Globus pallidus (tissue), 1 donor: Measurements from ENCODE around the gene NFKBIE.
"Not testable (repeated sequence)": the region's sequence is repeated elsewhere in the genome, so short reads cannot be mapped to it uniquely, and the experiment has no call there.

Experiments used
- DNase-seq: peaks from one replicate; pipeline ENCODE4 v3.0.0-alpha.2; 2015; ENCODE audit warnings: low spot score

The NFKBIE gene

GRCh38 chr6:44265007-44265721 is at the start of gene NFKBIE:
Gene NFKBIE (minus strand): TSS chr6:44265551. CDS start chr6:44265346, 205 bp downstream.
- peak; percentile 89 for DNase-seq

- not testable (repeated sequence) for DNase-seq
These were observed 49.3 kb upstream of the NFKBIE start for GRCh38 chr6:44314657-44315056.

GRCh38 chr6:44312901-44313788 is 47.8 kb upstream of the NFKBIE start, which contains the start of gene AARS2:
Gene AARS2 (minus strand): TSS chr6:44313347. CDS start chr6:44313323, 24 bp downstream.
- peak; percentile 76 for DNase-seq

- DNase-seq: no peak
These were observed 46.4 kb upstream of the NFKBIE start for GRCh38 chr6:44311767-44312166.

GRCh38 chr6:44311304-44311703 is 46.0 kb upstream of the NFKBIE start:
- no peak for DNase-seq

- no peak for DNase-seq
These were observed 44.9 kb upstream of the NFKBIE start for GRCh38 chr6:44310241-44310640.

GRCh38 chr6:44309631-44310030 is 44.3 kb upstream of the NFKBIE start:
- no peak for DNase-seq

GRCh38 chr6:44309092-44309491 is 43.7 kb upstream of the NFKBIE start:
- no peak for DNase-seq

- DNase-seq: no peak
These were observed 41.9 kb upstream of the NFKBIE start for GRCh38 chr6:44307217-44307616.

- DNase-seq: no peak
These were observed 41.4 kb upstream of the NFKBIE start for GRCh38 chr6:44306710-44307109.

- no peak for DNase-seq
These were observed 39.9 kb upstream of the NFKBIE start for GRCh38 chr6:44305200-44305725.

- DNase-seq: no peak
These were observed 39.2 kb upstream of the NFKBIE start for GRCh38 chr6:44304282-44305199.

GRCh38 chr6:44303842-44304241 is 38.5 kb upstream of the NFKBIE start:
- DNase-seq: no peak

- DNase-seq: no peak
These were observed 37.5 kb upstream of the NFKBIE start for GRCh38 chr6:44302856-44303255.

- DNase-seq: no peak
These were observed 36.6 kb upstream of the NFKBIE start for GRCh38 chr6:44301782-44302564.

GRCh38 chr6:44301106-44301505 is 35.8 kb upstream of the NFKBIE start:
- DNase-seq: no peak

GRCh38 chr6:44300292-44300823 is 35.0 kb upstream of the NFKBIE start:
- no peak for DNase-seq

GRCh38 chr6:44298864-44299263 is 33.5 kb upstream of the NFKBIE start:
- no peak for DNase-seq

- no peak for DNase-seq
These were observed 32.9 kb upstream of the NFKBIE start for GRCh38 chr6:44298055-44298803.
